NCI-H510A (cell line): ENCODE data around the gene MACF1.
"Not testable (repeated sequence)": the region's sequence is repeated elsewhere in the genome, so short reads cannot be mapped to it uniquely, and the experiment has no call there.

Experiments used
- DNase-seq: peaks from one replicate; lab custom pipeline; 2025; lab: John Stamatoyannopoulos, UW

MACF1 gene

GRCh38 chr1:39416609-39417008, 212.1 kb downstream of the MACF1 start:
- DNase-seq, result no peak

GRCh38 chr1:39418236-39418635, 213.7 kb downstream of the MACF1 start:
- no peak for DNase-seq

GRCh38 chr1:39420493-39420892, 216.0 kb downstream of the MACF1 start:
- DNase-seq, result no peak

GRCh38 chr1:39422614-39423013, 218.1 kb downstream of the MACF1 start:
- no peak for DNase-seq

GRCh38 chr1:39425151-39425550, 220.7 kb downstream of the MACF1 start:
- no peak for DNase-seq

- no peak for DNase-seq
These were observed 221.1 kb downstream of the MACF1 start for GRCh38 chr1:39425634-39426033.

- DNase-seq, result no peak
These were observed 221.9 kb downstream of the MACF1 start for GRCh38 chr1:39426346-39426745.

- no peak for DNase-seq
These were observed 222.9 kb downstream of the MACF1 start for GRCh38 chr1:39427374-39427773.

GRCh38 chr1:39427912-39428311, 223.4 kb downstream of the MACF1 start:
- no peak for DNase-seq

- DNase-seq, result no peak
These were observed 227.4 kb downstream of the MACF1 start for GRCh38 chr1:39431927-39432326.

- no peak for DNase-seq
These were observed 230.4 kb downstream of the MACF1 start for GRCh38 chr1:39434797-39435395.

GRCh38 chr1:39435597-39435996, 231.1 kb downstream of the MACF1 start:
- DNase-seq, result no peak

GRCh38 chr1:39436842-39437241, 232.3 kb downstream of the MACF1 start:
- no peak for DNase-seq

- DNase-seq, result no peak
These were observed 233.5 kb downstream of the MACF1 start for GRCh38 chr1:39438042-39438441.

- DNase-seq, result no peak
These were observed 236.4 kb downstream of the MACF1 start for GRCh38 chr1:39440856-39441255.

GRCh38 chr1:39441797-39442196, 237.3 kb downstream of the MACF1 start:
- no peak for DNase-seq

- no peak for DNase-seq
These were observed 241.1 kb downstream of the MACF1 start for GRCh38 chr1:39445573-39445972.

- DNase-seq, result no peak
These were observed 242.6 kb downstream of the MACF1 start for GRCh38 chr1:39446986-39447567.

- DNase-seq, result not testable (repeated sequence)
These were observed 245.5 kb downstream of the MACF1 start for GRCh38 chr1:39450041-39450440.

GRCh38 chr1:39450956-39451606, 246.6 kb downstream of the MACF1 start:
- DNase-seq, result no peak

GRCh38 chr1:39452081-39452480, 247.6 kb downstream of the MACF1 start:
- no peak for DNase-seq

- no peak for DNase-seq
These were observed 248.0 kb downstream of the MACF1 start for GRCh38 chr1:39452540-39452939.

- no peak for DNase-seq
These were observed 249.1 kb downstream of the MACF1 start for GRCh38 chr1:39453603-39454002.

- DNase-seq, result no peak
These were observed 254.5 kb downstream of the MACF1 start for GRCh38 chr1:39458991-39459390.
